Mesenteric fat pad (tissue), 1 donor: ENCODE results near the gene FLT3. TPM values are rescaled to one million over a fixed set of nuclear protein-coding genes. Genes with fewer than 3 reads are reported as not detected.
"Not testable (repeated sequence)": the region's sequence is repeated elsewhere in the genome, so short reads cannot be mapped to it uniquely, and the experiment has no call there.

Source experiments
- DNase-seq: peaks from one replicate; pipeline ENCODE4 v3.0.0-alpha.2; 2020; ENCODE audit warnings: low spot score
- long read RNA-seq: library from polyadenylated mRNA; unstranded; transcript quantifications from one replicate; pipeline ENCODE4 v2.0.0, GENCODE V29; 2020
- total RNA-seq: library from RNA; stranded (reverse); fragmentation: NEBNext Ultra II Directional; extraction: Animal tissue kit (Norgen Biotek cat#: 25700); gene quantifications from one replicate; pipeline ENCODE4 v1.2.1, GENCODE V29; 2021
- donor health status: DM: yes; HTN: yes; CAD: no.

The FLT3 gene
- 0.55 TPM for total RNA-seq
- long read RNA-seq = 0 reads

GRCh38 chr13:28100150-28101121, at the start of gene FLT3:
TSS of gene FLT3 (minus strand) at chr13:28100576. CDS start at chr13:28100510, 66 bp downstream.
- no peak for DNase-seq

- DNase-seq = no peak
Observed at GRCh38 chr13:28147495-28147894, 47.1 kb upstream of the FLT3 start.

GRCh38 chr13:28145049-28145448, 44.7 kb upstream of the FLT3 start:
- DNase-seq = no peak

GRCh38 chr13:28141542-28141941, 41.2 kb upstream of the FLT3 start:
- DNase-seq = not testable (repeated sequence)

GRCh38 chr13:28140433-28141125, 40.2 kb upstream of the FLT3 start:
- DNase-seq = no peak

- DNase-seq = peak; percentile 92
Observed at GRCh38 chr13:28138756-28139470, 38.5 kb upstream of the FLT3 start.

- peak; percentile 97 for DNase-seq
Observed at GRCh38 chr13:28138012-28138755, 37.8 kb upstream of the FLT3 start, which contains the start of gene PAN3. TSS of gene PAN3 (plus strand) at chr13:28138545. CDS start at chr13:28138658, 113 bp downstream.

GRCh38 chr13:28137596-28137995, 37.2 kb upstream of the FLT3 start:
- DNase-seq = no peak

- no peak for DNase-seq
Observed at GRCh38 chr13:28136916-28137315, 36.5 kb upstream of the FLT3 start.

- no peak for DNase-seq
Observed at GRCh38 chr13:28131646-28132045, 31.3 kb upstream of the FLT3 start.

- no peak for DNase-seq
Observed at GRCh38 chr13:28129911-28130693, 29.7 kb upstream of the FLT3 start.

GRCh38 chr13:28128926-28129325, 28.6 kb upstream of the FLT3 start:
- DNase-seq = no peak

GRCh38 chr13:28128030-28128429, 27.7 kb upstream of the FLT3 start:
- no peak for DNase-seq

GRCh38 chr13:28121224-28121623, 20.8 kb upstream of the FLT3 start:
- DNase-seq = no peak

GRCh38 chr13:28120317-28120716, 19.9 kb upstream of the FLT3 start:
- no peak for DNase-seq

GRCh38 chr13:28117689-28118377, 17.5 kb upstream of the FLT3 start:
- no peak for DNase-seq

GRCh38 chr13:28116736-28117135, 16.4 kb upstream of the FLT3 start:
- DNase-seq = no peak

- DNase-seq = no peak
Observed at GRCh38 chr13:28110414-28110813, 10.0 kb upstream of the FLT3 start.

- no peak for DNase-seq
Observed at GRCh38 chr13:28106976-28107375, 6.6 kb upstream of the FLT3 start.
